HepG2 (cell line): ENCODE data around the gene FOXL3. TPM values are rescaled to one million over a fixed set of nuclear protein-coding genes. Genes with fewer than 3 reads are reported as not detected.
A peak's percentile ranks its signal among the peaks of the same experiment; 100 is the strongest.

Experiments
- DRAP1 ChIP-seq: IDR thresholded peaks from 2 replicates; pipeline ENCODE4 v1.6.1; 2016; ENCODE audit warnings: missing genetic modification reagents, missing compliant biosample characterization
- HNRNPL ChIP-seq: fragments of 200-400 bp; formaldehyde crosslinking; IDR thresholded peaks from 2 replicates; pipeline ENCODE4 v1.6.1; 2017; ENCODE audit warnings: mild to moderate bottlenecking, low read depth, low read length
- LCORL ChIP-seq, 2 experiments: fragments of 450-650 bp in 1 of 2; sonication (generic) in 1 of 2; formaldehyde crosslinking in 1 of 2; IDR thresholded peaks; 2 replicates each; pipeline versions ENCODE4 v1.5.0 to v1.6.1; 2017 to 2020; ENCODE audit warnings: antibody characterized with exemption in 1 of 2, missing genetic modification reagents in 1 of 2
- MEIS2 ChIP-seq: sonication (generic); formaldehyde crosslinking; IDR thresholded peaks from 2 replicates; pipeline ENCODE4 v1.9.0; 2021; ENCODE audit warnings: mild to moderate bottlenecking, missing genetic modification reagents
- RNF2 ChIP-seq: fragments of 450-650 bp; conservative IDR thresholded peaks from 2 replicates; pipeline ENCODE4 v1.6.1; 2016; ENCODE audit warnings: low read depth
- RNF219 ChIP-seq: sonication (generic); formaldehyde crosslinking; IDR thresholded peaks from 2 replicates; pipeline ENCODE4 v1.5.0; 2020; ENCODE audit warnings: mild to moderate bottlenecking, missing genetic modification reagents
- THAP11 ChIP-seq: IDR thresholded peaks from 2 replicates; pipeline ENCODE4 v1.6.1; 2016; ENCODE audit warnings: missing biosample characterization, missing genetic modification reagents
- ZBTB42 ChIP-seq: sonication (generic); formaldehyde crosslinking; IDR thresholded peaks from 2 replicates; pipeline ENCODE4 v1.5.0; 2020; ENCODE audit warnings: mild to moderate bottlenecking, missing genetic modification reagents
- ZNF142 ChIP-seq: sonication (generic); formaldehyde crosslinking; IDR thresholded peaks from 2 replicates; pipeline ENCODE4 v1.4.0; 2020; ENCODE audit warnings: missing genetic modification reagents
- ZNF317 ChIP-seq: sonication (generic); formaldehyde crosslinking; IDR thresholded peaks from 2 replicates; pipeline ENCODE4 v1.5.0; 2020; ENCODE audit warnings: mild to moderate bottlenecking, missing genetic modification reagents
- ZNF329 ChIP-seq: sonication (generic); formaldehyde crosslinking; IDR thresholded peaks from 2 replicates; pipeline ENCODE4 v1.9.0; 2021; ENCODE audit warnings: low read depth, mild to moderate bottlenecking, missing genetic modification reagents
- ZNF609 ChIP-seq: sonication (generic); formaldehyde crosslinking; IDR thresholded peaks from 2 replicates; pipeline ENCODE4 v1.4.0; 2020; ENCODE audit warnings: mild to moderate bottlenecking, missing genetic modification reagents, borderline replicate concordance
- ZNF703 ChIP-seq: sonication (generic); formaldehyde crosslinking; IDR thresholded peaks from 2 replicates; pipeline ENCODE4 v1.5.1; 2020; ENCODE audit warnings: missing genetic modification reagents, mild to moderate bottlenecking, moderate library complexity, borderline replicate concordance
- ZNF737 ChIP-seq: sonication (generic); formaldehyde crosslinking; IDR thresholded peaks from 2 replicates; pipeline ENCODE4 v1.5.0; 2020; ENCODE audit warnings: missing genetic modification reagents, mild to moderate bottlenecking, borderline replicate concordance
- ZSCAN22 ChIP-seq: sonication (generic); formaldehyde crosslinking; IDR thresholded peaks from 2 replicates; pipeline ENCODE4 v1.4.0; 2020; ENCODE audit warnings: mild to moderate bottlenecking, missing genetic modification reagents
- polyA plus RNA-seq, 8 experiments: library from polyadenylated mRNA; depleted of rRNA in 3 of 8; stranded (reverse) in 7 of 8; unstranded in 1 of 8; fragments of >200 nt; fragmentation: Illumina TruSeq in 4 of 8; extraction: Trizol in 4 of 8; gene quantifications; 2 replicates each; pipeline versions ENCODE4 v1.2.1 to v1.2.3, GENCODE V29; 2011 to 2016; ENCODE audit warnings: low read depth in 4 of 8, missing spikeins in 1 of 8, mixed read lengths in 1 of 8; ENCODE audit not compliant: insufficient read depth in 1 of 8
- total RNA-seq, 5 experiments: library from RNA; depleted of rRNA; stranded (reverse); fragments of >200 nt; fragmentation: Illumina TruSeq; extraction: Trizol; gene quantifications; 2 replicates each; pipeline ENCODE4 v1.2.3, GENCODE V29; 2016; ENCODE audit warnings: low read depth in 1 of 5

The FOXL3 gene
- total and polyA plus RNA-seq, 2 of the 13 experiments (the other 11 are each of a cell fraction or from before 2014, with no cell fraction given), result not detected

- no peak for TF ChIP-seq DRAP1 (CRISPR knock-in tag)
- TF ChIP-seq HNRNPL, result peak; percentile 96
- TF ChIP-seq ZSCAN22 (CRISPR knock-in tag), result 0 out of 2 replicates have a peak, but pooled peaks have one; percentile 19
- TF ChIP-seq ZBTB42 (CRISPR knock-in tag), result peak; percentile 62; the same call in 1 of the 2 replicates
- no peak for TF ChIP-seq ZNF317 (CRISPR knock-in tag)
- TF ChIP-seq MEIS2 (CRISPR knock-in tag), result no peak
- peak; percentile 94 for TF ChIP-seq ZNF142
- TF ChIP-seq ZNF737 (CRISPR knock-in tag), result no peak
- TF ChIP-seq ZNF703 (CRISPR knock-in tag), result 0 out of 2 replicates have a peak, but pooled peaks have one; percentile 41
- TF ChIP-seq ZNF609, result peak; percentile 51; the same call in 1 of the 2 replicates
- 0 out of 2 replicates have a peak, but pooled peaks have one; percentile 25 for TF ChIP-seq THAP11 (CRISPR knock-in tag)
- 0 out of 2 replicates have a peak, but pooled peaks have one; percentile 62 for TF ChIP-seq RNF2
- TF ChIP-seq LCORL (IDR thresholded peaks at IDR 0.05), result no peak
- peak; percentile 61 for TF ChIP-seq LCORL (CRISPR knock-in tag; IDR thresholded peaks at IDR 0.05)
- TF ChIP-seq ZNF329, result no peak
- TF ChIP-seq RNF219, result no peak
Observed at GRCh38 chr7:332646-333392, 42.8 kb downstream of the FOXL3 start (continued).
